ENCODE results near the gene ETV5. TPM values are rescaled to one million over a fixed set of nuclear protein-coding genes. Genes with fewer than 3 reads are reported as not detected.

The ETV5 gene
- total RNA-seq, 1 experiment from 2014 or later: 65.7 TPM

- DNase-seq: no peak
- Histone ChIP-seq H3K4me2 (no peak overlapping the region), H3K9me3 (ENCODE audit: insufficient read depth, low read depth) (no peaks in the 10 kb centered on the region), H3K9me2 (ENCODE audit: insufficient read depth) (no peaks in the 10 kb centered on the region), H3F3A (ENCODE audit: insufficient read depth, low read depth) (0 out of 2 replicates have a peak, but pooled peaks cover 4% of the 10 kb centered on the region), H2AFZ (no peak overlapping the region), H4K20me1 (ENCODE audit: insufficient read depth) (peaks cover 4% of the 10 kb centered on the region), H3K36me3 (ENCODE audit: low read depth) (peaks cover 39% of the 10 kb centered on the region), H3K4me3 (no peak overlapping the region), H3K27ac (no peak overlapping the region), H3K27me3 (ENCODE audit: insufficient read depth, low read depth) (no peaks in the 10 kb centered on the region), H3K79me2 (ENCODE audit: low read depth) (no peaks in the 10 kb centered on the region), H3K4me1 (replicated peaks; ENCODE audit: insufficient read depth) (no peaks in the 10 kb centered on the region)
- POLR2A ChIA-PET (ENCODE audit: unreplicated experiment): no interaction called here
- TF ChIP-seq EZH2 (IDR thresholded peaks at IDR 0.05; ENCODE audit: low read depth) (no peak), CTCF (conservative IDR thresholded peaks at IDR 0.05) (no peak)
- CTCF ChIA-PET: interaction anchor here (0.6 kb wide), 1 partner anchor 546 kb away, joined by 3 read pairs; no protein-coding TSS in a partner anchor
- no TSS peak for BruUV-seq (replicated peaks)
- intact Hi-C loops (cut with micrococcal nuclease; ENCODE audit: unreplicated experiment): no loop called here
Observed at GRCh38 chr3:186068243-186068552, 40.7 kb downstream of the ETV5 start.

- Histone ChIP-seq H3K27me3 (ENCODE audit: insufficient read depth, low read depth) (no peaks in the 10 kb centered on the region), H3K4me2 (no peak overlapping the region), H3K36me3 (ENCODE audit: low read depth) (peaks cover 34% of the 10 kb centered on the region), H3K9me2 (ENCODE audit: insufficient read depth) (no peaks in the 10 kb centered on the region), H2AFZ (no peak overlapping the region), H3F3A (ENCODE audit: insufficient read depth, low read depth) (0 out of 2 replicates have a peak, but pooled peaks cover 4% of the 10 kb centered on the region), H3K4me3 (no peak overlapping the region), H3K79me2 (ENCODE audit: low read depth) (no peaks in the 10 kb centered on the region), H3K9me3 (ENCODE audit: insufficient read depth, low read depth) (no peaks in the 10 kb centered on the region), H4K20me1 (ENCODE audit: insufficient read depth) (peaks cover 4% of the 10 kb centered on the region), H3K4me1 (replicated peaks; ENCODE audit: insufficient read depth) (no peaks in the 10 kb centered on the region), H3K27ac (no peak overlapping the region)
- no peak for TF ChIP-seq EZH2 (IDR thresholded peaks at IDR 0.05; ENCODE audit: low read depth)
- no peak for TF ChIP-seq CTCF (conservative IDR thresholded peaks at IDR 0.05)
- ChIA-PET POLR2A (ENCODE audit: unreplicated experiment) (interaction anchor here (0.6 kb wide), 1 partner anchor 191 kb away, joined by 3 read pairs; no protein-coding TSS in a partner anchor), CTCF (interaction anchor here (0.6 kb wide), 1 partner anchor 547 kb away, joined by 3 read pairs; no protein-coding TSS in a partner anchor)
- no peak for DNase-seq
- intact Hi-C loops (cut with micrococcal nuclease; ENCODE audit: unreplicated experiment): no loop called here
- BruUV-seq (replicated peaks): no TSS peak
Observed at GRCh38 chr3:186067360-186068242, 41.3 kb downstream of the ETV5 start.

- Histone ChIP-seq H3K79me2 (ENCODE audit: low read depth) (no peaks in the 10 kb centered on the region), H3K9me2 (ENCODE audit: insufficient read depth) (no peaks in the 10 kb centered on the region), H3K27ac (no peak overlapping the region), H3K27me3 (ENCODE audit: insufficient read depth, low read depth) (no peaks in the 10 kb centered on the region), H3K36me3 (ENCODE audit: low read depth) (peaks cover 41% of the 10 kb centered on the region; the same call in 1 of the 2 replicates), H3K9me3 (ENCODE audit: insufficient read depth, low read depth) (no peaks in the 10 kb centered on the region), H3K4me3 (no peak overlapping the region), H3K4me1 (replicated peaks; ENCODE audit: insufficient read depth) (no peaks in the 10 kb centered on the region), H2AFZ (no peak overlapping the region), H3K4me2 (no peak overlapping the region), H4K20me1 (ENCODE audit: insufficient read depth) (no peaks in the 10 kb centered on the region), H3F3A (ENCODE audit: insufficient read depth, low read depth) (no peaks in the 10 kb centered on the region)
- no peak for TF ChIP-seq EZH2 (IDR thresholded peaks at IDR 0.05; ENCODE audit: low read depth)
- no peak for TF ChIP-seq CTCF (conservative IDR thresholded peaks at IDR 0.05)
- intact Hi-C loops (cut with micrococcal nuclease; ENCODE audit: unreplicated experiment): no loop called here
- POLR2A ChIA-PET (ENCODE audit: unreplicated experiment): no interaction called here
- CTCF ChIA-PET: no interaction called here
- no TSS peak for BruUV-seq (replicated peaks)
- DNase-seq: no peak
Observed at GRCh38 chr3:186060222-186060621, 48.7 kb downstream of the ETV5 start.
